NCI-H345 treated with DMSO at 0.1 percent for 48 hours (cell line): Measurements from ENCODE around the gene TMEM107.

Source experiments
- DNase-seq: peaks from one replicate; lab custom pipeline; 2025; ENCODE audit not compliant: unreplicated experiment; lab: John Stamatoyannopoulos, UW

Gene TMEM107

DNA sequence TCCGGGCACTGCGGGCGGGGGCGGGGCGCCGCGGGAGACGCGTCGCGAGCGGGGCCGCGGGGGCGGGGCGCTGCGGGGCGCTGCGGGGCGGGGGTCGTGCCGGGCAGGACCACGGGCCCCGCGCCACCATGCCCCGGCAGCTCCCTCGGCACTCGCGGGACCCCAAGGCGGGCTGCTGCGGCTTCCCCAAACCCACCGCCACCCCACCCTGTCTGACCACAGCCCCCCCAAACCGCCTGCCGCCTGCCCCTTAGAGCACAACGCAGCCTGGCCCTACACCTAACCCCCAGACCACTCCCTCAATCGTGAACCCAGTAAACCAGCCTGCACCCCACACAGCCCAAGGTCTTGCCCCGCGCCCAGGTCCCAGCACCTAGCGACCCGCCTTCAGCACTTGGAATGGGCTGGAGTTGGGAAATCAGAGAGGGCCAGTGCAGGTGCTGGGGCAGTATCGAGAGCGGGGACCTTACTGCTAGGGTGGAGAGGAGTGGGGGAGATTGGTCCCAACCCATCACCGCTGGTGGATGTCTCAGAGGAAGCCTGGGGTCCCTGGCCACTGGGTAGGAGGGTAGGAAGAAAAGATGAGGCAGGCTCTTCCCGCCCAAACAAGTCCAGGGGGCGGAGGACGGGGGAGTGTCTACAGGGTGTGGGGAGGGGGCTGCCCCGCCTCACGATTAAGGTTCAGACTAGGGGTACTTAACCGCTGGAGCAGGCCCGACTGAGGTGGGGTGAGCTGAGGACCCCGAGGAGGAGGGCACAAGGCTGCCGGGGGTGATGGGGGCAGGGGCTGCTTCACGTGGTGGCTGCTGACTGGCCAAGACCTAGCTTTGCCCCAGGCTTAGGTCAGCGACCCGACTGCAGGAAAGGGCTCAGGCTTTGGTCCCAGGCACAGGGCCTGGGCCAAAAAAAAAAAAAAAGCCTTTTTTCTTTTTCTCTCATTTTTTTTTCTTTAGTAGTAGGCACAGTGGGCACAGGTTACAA, 12.9 kb downstream of the TMEM107 start:
- DNase-seq = peak; percentile 10

- DNase-seq = peak; percentile 46
Observed at GRCh38 chr17:8162233-8162996, 13.8 kb downstream of the TMEM107 start, which contains the start of gene VAMP2. VAMP2 (minus strand) TSS chr17:8162948; CDS start chr17:8162879, 69 bp downstream.

DNA sequence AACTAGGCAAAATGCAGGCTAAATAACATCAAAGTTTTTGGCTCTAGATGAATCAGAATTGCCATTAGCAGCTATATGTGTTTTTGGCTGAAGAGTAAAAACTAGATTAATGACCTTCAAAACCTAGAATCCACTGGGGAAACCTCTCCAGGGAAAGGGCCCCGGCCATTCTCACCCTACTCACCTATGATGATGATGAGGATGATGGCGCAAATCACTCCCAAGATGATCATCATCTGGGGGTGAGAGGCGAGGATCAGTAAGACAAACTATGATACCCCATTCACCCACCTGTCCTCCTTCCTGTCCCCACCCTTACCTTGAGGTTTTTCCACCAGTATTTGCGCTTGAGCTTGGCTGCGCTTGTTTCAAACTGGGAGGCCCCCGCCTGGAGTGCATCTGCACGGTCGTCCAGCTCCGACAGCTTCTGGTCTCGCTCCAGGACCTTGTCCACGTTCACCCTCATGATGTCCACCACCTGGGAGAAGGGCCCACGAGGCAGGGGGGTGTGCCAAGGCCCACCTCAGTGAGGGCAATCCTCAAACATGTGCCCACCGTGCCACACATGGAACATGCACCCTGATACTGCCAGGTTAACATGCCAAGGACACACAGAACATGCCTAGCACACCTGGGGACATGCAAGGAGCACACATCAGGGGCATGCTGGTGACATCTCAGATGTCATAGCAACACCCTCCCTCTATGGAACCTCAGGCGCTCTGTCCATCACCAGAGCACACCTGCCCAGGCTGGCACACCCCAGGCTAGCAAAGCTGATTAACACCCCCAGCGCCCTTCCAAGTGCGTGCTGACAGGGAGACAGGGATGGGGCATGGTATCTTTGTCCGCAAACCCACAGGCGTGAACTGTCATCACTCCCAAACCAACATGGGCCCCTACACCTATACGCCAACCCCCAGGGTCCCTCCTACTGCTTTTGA, 14.6 kb downstream of the TMEM107 start:
- no peak for DNase-seq

DNA sequence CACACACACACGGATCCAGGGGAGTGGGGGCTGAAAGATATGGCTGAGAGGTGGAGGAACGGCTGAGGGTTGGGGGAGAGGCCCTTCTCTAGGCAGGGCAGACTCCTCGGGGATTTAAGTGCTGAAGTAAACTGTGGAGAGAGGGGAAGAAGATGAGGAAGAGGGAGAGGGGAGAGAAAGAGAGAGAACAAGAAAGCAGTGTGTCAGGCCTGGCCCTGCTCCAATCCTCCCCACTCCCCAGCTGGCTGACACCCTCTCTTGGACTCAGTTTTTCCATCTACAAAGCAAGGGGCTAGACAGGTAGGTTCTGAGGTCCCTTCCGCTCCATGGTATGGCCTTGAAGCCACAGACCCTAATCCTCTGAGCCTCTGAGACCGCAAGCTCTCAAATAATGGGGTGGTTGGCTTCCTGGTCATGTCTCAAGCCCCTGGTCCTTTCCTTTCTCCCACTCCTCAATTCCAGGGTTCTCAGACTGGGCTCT, 15.4 kb downstream of the TMEM107 start:
- no peak for DNase-seq

GRCh38 chr17:8160224-8160577, 16.0 kb downstream of the TMEM107 start:
- DNase-seq = no peak

GRCh38 chr17:8159459-8160223, 16.5 kb downstream of the TMEM107 start:
- DNase-seq = no peak

GRCh38 chr17:8159032-8159400, 17.2 kb downstream of the TMEM107 start:
- DNase-seq = no peak

GRCh38 chr17:8158267-8159031, 17.7 kb downstream of the TMEM107 start:
- DNase-seq = no peak

DNA sequence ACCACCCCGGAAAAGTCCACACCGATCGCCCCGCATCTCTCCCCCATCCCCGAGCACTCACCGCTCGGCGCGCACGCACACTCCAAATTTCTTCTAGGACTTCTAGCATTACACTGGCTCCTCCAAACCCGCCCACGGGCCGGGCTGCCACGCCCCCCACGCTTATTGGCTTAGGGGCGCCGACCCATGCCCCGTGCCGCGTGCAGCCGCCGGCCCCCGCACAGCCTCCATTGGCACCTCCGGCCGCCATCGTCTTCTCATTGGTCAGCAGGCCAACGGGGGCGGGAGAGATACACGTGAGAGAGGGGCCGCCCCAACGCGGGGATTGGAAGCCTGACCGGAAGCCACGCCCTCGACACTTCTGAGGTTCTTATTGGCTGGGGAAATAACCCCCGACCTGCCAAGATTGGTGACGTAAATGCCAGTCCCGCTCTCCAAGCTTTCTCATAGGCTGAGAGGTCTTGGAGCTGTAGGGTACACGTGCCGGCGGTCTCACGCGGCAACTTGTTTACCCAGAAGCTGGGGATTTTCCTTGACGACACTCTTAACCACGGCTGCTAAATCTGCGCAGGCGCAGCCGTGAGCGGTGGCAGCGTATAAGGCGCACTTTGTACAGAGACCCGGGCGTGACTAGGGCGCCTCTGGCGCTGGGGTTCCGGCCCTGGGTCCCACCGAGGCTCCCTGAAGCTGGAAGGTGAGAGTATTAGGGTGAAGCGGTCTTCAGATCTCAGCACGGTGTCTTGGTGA, 19.8 kb downstream of the TMEM107 start:
- DNase-seq = peak; percentile 96

- DNase-seq = no peak
Observed at GRCh38 chr17:8155996-8156245, 20.3 kb downstream of the TMEM107 start.

DNA sequence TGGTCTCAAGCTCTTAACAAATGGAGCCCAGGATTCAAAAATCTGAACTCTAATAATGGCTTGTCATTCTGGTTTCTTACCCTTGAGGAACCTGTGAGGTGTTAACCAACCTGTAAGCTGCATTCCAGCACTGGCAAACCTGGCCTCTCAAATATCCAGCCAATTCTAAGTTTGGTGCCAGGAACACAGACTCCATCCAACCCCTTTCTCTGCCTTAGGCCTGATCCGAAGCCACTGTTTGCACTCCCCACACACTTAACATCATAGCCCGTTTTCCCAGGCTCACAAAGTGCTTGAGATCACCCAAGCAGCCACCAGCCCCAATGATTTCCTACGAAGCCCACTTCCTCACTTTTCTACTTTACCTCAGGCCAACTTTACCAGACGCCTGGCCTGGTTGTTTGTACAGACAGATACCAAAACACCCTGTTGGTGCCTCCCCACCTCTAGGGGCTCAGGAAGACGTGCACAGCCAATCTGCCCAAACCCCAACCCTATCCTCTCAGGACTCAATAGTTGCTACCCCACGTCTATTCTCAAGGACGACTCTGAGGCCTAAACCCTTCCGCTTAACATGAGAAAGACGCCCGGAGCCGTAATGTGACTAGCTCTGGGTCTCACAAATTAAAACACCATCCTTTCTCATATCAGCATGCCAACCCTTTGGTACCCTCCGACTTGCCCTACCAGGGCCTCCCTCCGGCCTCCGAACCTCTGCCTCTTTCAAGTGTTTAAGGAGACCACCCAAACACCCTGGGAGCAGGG, 20.8 kb downstream of the TMEM107 start:
- no peak for DNase-seq

DNA sequence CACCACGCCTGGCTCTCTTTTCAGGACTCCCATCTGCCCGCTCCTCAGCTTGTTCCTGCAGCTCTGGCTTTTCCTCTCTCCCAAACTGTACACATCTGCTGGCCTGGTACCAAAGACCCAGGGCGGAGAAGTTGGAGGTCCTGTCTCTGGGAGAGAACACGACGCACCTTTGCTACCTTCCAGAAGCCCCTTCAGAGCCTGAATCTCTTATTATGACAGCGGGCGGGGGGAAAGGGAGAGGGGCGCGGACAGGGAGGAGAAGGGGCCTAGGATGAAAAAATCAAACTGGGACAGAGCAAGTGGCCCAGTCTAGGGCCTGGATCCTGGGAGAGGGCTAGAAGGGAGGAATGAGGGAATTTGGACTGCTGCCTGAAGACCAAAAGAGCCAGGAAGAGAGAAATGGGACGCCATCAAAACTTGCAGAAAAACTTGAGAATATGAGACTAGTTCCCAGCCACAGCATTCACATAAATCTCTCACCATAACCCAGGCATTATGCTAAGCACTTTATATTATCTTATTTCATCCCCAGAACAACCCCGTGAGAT, 21.5 kb downstream of the TMEM107 start:
- DNase-seq = no peak

DNA sequence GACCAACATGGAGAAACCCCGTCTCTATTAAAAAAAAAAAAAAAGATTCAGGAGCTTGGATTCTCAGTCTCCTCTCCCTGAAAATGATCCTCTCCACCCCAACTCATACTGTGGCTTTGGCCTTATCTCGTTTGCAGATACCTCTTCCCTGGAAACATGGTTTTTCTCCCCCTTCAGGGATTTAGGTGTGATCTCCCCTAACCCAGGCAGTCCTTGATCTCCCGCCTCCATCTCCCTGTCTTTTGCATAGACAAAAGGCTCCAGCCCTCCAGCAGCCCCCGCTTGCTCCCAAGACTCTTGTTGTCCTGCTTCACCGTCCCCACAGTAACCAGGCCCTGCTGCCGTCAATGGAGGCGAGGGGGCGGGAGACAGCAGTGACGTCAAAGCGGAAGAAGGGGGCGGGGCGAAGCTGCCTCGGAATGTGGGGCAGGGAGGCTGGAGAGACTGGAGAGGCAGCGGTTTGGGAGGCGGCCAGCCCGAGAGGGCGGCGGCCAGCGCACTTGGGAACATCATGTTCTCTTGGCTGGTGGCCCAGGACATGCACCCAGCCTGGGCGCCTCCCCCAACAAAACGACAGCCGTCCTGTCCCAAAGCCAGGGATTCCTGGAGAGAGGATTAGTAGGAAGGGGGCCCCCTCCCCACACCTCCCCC, 22.1 kb downstream of the TMEM107 start:
- no peak for DNase-seq

GRCh38 chr17:8153525-8153956, 22.6 kb downstream of the TMEM107 start:
- DNase-seq = no peak

GRCh38 chr17:8153031-8153451, 23.1 kb downstream of the TMEM107 start:
- DNase-seq = no peak

- DNase-seq = peak; percentile 67
Observed at GRCh38 chr17:8152112-8152775, 23.9 kb downstream of the TMEM107 start, which contains the start of gene PER1. PER1 (minus strand) TSS chr17:8152404; CDS start chr17:8150706, 1,698 bp downstream.
